ENCODE data around the gene TMEM91. TPM values are rescaled to one million over a fixed set of nuclear protein-coding genes. Genes with fewer than 3 reads are reported as not detected.

The TMEM91 gene
- total and polyA plus RNA-seq, 9 of the 15 experiments (the other 6 are each of a cell fraction or from before 2014, with no cell fraction given): 1.2 to 5.2 (median 2.7) TPM

GRCh38 chr19:41352609-41353465 is 23.5 kb upstream of the TMEM91 start (continued):
- peak; percentile 57 for TF ChIP-seq SAP30 (IDR thresholded peaks at IDR 0.05; ENCODE audit: borderline replicate concordance, insufficient read depth, low read depth, low read length, poor library complexity, severe bottlenecking)
- TF ChIP-seq TCF3 (CRISPR knock-in tag; IDR thresholded peaks at IDR 0.05): no peak
- no peak for TF ChIP-seq ELK1 (CRISPR knock-in tag; IDR thresholded peaks at IDR 0.05)
- no peak for TF ChIP-seq XRCC4 (IDR thresholded peaks at IDR 0.05; ENCODE audit: extremely low read depth, insufficient read depth, insufficient read length)
- peak in 1 of 2 experiments; percentile 39; a peak in 1 of 4 replicates for TF ChIP-seq RCOR1 (IDR thresholded peaks at IDR 0.05; ENCODE audit: borderline replicate concordance in 1 of 2, low read depth in 2 of 2, low read length in 2 of 2)
- no peak for TF ChIP-seq ZNF668 (CRISPR knock-in tag; IDR thresholded peaks at IDR 0.05)
- TF ChIP-seq PHF20 (IDR thresholded peaks at IDR 0.05; ENCODE audit: partially characterized antibody): no peak
- TF ChIP-seq TEAD2 (tag; IDR thresholded peaks at IDR 0.05): no peak
- no peak for TF ChIP-seq HNRNPLL (IDR thresholded peaks at IDR 0.05; ENCODE audit: low read depth, low read length, poor library complexity, severe bottlenecking)
- no peak for TF ChIP-seq GTF2F1 (IDR thresholded peaks at IDR 0.05; ENCODE audit: low read depth, low read length)
- no peak for TF ChIP-seq POLR2AphosphoS2 (IDR thresholded peaks at IDR 0.05; ENCODE audit: low read length)
- TF ChIP-seq ZNF561 (CRISPR knock-in tag; conservative IDR thresholded peaks at IDR 0.05): no peak
- TF ChIP-seq POLR2AphosphoS5 (IDR thresholded peaks at IDR 0.05; ENCODE audit: control insufficient read depth, insufficient read depth, low read depth, low read length): no peak
- no peak for TF ChIP-seq PHTF2 (CRISPR knock-in tag; IDR thresholded peaks at IDR 0.05)
- no peak for TF ChIP-seq SRSF7 (optimal IDR thresholded peaks at IDR 0.05; ENCODE audit: low read depth, low read length)
- TF ChIP-seq ATF3 (IDR thresholded peaks at IDR 0.05): no peak
- no peak for TF ChIP-seq ATF3 (CRISPR knock-in tag; conservative IDR thresholded peaks at IDR 0.05)
- no peak for TF ChIP-seq HES1 (IDR thresholded peaks at IDR 0.05; ENCODE audit: low read depth)
- no peak for TF ChIP-seq MCM5 (IDR thresholded peaks at IDR 0.05; ENCODE audit: low read depth)
- no peak for TF ChIP-seq DPF2 (IDR thresholded peaks at IDR 0.05)
- TF ChIP-seq FOXP1 (CRISPR knock-in tag; IDR thresholded peaks at IDR 0.05): peak; percentile 71; the same call in 1 of the 2 replicates
- TF ChIP-seq ZNF143 (CRISPR knock-in tag; IDR thresholded peaks at IDR 0.05): peak; percentile 50; the same call in 1 of the 2 replicates
- TF ChIP-seq TFAM (CRISPR knock-in tag; conservative IDR thresholded peaks at IDR 0.05): no peak
- TF ChIP-seq NFXL1 (CRISPR knock-in tag; IDR thresholded peaks at IDR 0.05): no peak
- TF ChIP-seq ID3 (CRISPR knock-in tag; IDR thresholded peaks at IDR 0.05): no peak
- no peak for TF ChIP-seq ID3 (tag; IDR thresholded peaks at IDR 0.05)
- TF ChIP-seq RAD21 (CRISPR knock-in tag; conservative IDR thresholded peaks at IDR 0.05 in 1 of 2, IDR thresholded peaks at IDR 0.05 in 1 of 2): peak; percentile 30 to 43; a peak in 3 of 4 replicates

Data from K562 (cell line).